ENCODE data around the gene MBTPS1.

The MBTPS1 gene

GRCh38 chr16:84036131-84036530 is 80.6 kb downstream of the MBTPS1 start:
- DNase-seq (ENCODE audit: low spot score): no peak

GRCh38 chr16:84034516-84034915 is 82.2 kb downstream of the MBTPS1 start:
- DNase-seq (ENCODE audit: low spot score): no peak

GRCh38 chr16:84033251-84034195 is 83.2 kb downstream of the MBTPS1 start:
- DNase-seq (ENCODE audit: low spot score): no peak

- no peak for DNase-seq (ENCODE audit: low spot score)
These were observed 84.1 kb downstream of the MBTPS1 start for GRCh38 chr16:84032458-84033178.

- DNase-seq (ENCODE audit: low spot score): no peak
These were observed 85.2 kb downstream of the MBTPS1 start for GRCh38 chr16:84031556-84031955.

- no peak for DNase-seq (ENCODE audit: low spot score)
These were observed 87.3 kb downstream of the MBTPS1 start for GRCh38 chr16:84029297-84030047.

- no peak for DNase-seq (ENCODE audit: low spot score)
These were observed 89.1 kb downstream of the MBTPS1 start for GRCh38 chr16:84027625-84028024.

- DNase-seq (ENCODE audit: low spot score): no peak
These were observed 90.1 kb downstream of the MBTPS1 start for GRCh38 chr16:84026606-84027005.

GRCh38 chr16:84024854-84025253 is 91.9 kb downstream of the MBTPS1 start:
- peak; percentile 10 for DNase-seq (ENCODE audit: low spot score)

- DNase-seq (ENCODE audit: low spot score): no peak
These were observed 94.1 kb downstream of the MBTPS1 start for GRCh38 chr16:84022644-84023043.

- no peak for DNase-seq (ENCODE audit: low spot score)
These were observed 95.3 kb downstream of the MBTPS1 start for GRCh38 chr16:84021488-84021887.

GRCh38 chr16:84020353-84020752 is 96.4 kb downstream of the MBTPS1 start:
- no peak for DNase-seq (ENCODE audit: low spot score)

- DNase-seq (ENCODE audit: low spot score): no peak
These were observed 98.0 kb downstream of the MBTPS1 start for GRCh38 chr16:84018710-84019109.

GRCh38 chr16:84016477-84016876 is 100.3 kb downstream of the MBTPS1 start:
- DNase-seq (ENCODE audit: low spot score): no peak

- no peak for DNase-seq (ENCODE audit: low spot score)
These were observed 101.3 kb downstream of the MBTPS1 start for GRCh38 chr16:84015399-84015798.

GRCh38 chr16:84014570-84015327 is 102.0 kb downstream of the MBTPS1 start:
- no peak for DNase-seq (ENCODE audit: low spot score)

GRCh38 chr16:84013787-84014569 is 102.8 kb downstream of the MBTPS1 start:
- peak; percentile 8 for DNase-seq (ENCODE audit: low spot score)

- no peak for DNase-seq (ENCODE audit: low spot score)
These were observed 107.5 kb downstream of the MBTPS1 start for GRCh38 chr16:84009282-84009681.

- no peak for DNase-seq (ENCODE audit: low spot score)
These were observed 108.8 kb downstream of the MBTPS1 start for GRCh38 chr16:84007965-84008364.

GRCh38 chr16:84007520-84007919 is 109.2 kb downstream of the MBTPS1 start:
- DNase-seq (ENCODE audit: low spot score): no peak

GRCh38 chr16:84005391-84005790 is 111.4 kb downstream of the MBTPS1 start:
- no peak for DNase-seq (ENCODE audit: low spot score)

All from kidney capillary endothelial cell (primary cell).